Adrenal gland (tissue), 12 donors: ENCODE results near the gene ROM1. TPM values are rescaled to one million over a fixed set of nuclear protein-coding genes. Genes with fewer than 3 reads are reported as not detected.

Source experiments
- DNase-seq, 7 donors: peaks; one replicate each; pipeline ENCODE4 v3.0.0-alpha.2; 2019 to 2020
- H3K27ac ChIP-seq, 5 donors: fragments of 200-600 bp; sonication (generic) in 4 of 5; 1 replicate in 3 of 5; 2 replicates in 2 of 5; pipeline versions ENCODE4 v1.5.1 to v1.8.0; 2016 to 2020; ENCODE audit warnings: mild to moderate bottlenecking in 1 of 5
- H3K27me3 ChIP-seq: fragments of 200-600 bp; 2 replicates; pipeline ENCODE4 v1.8.0; 2021
- H3K36me3 ChIP-seq, 2 donors: fragments of 200-600 bp; replicated peaks in 1 of 2; 1 replicate in 1 of 2; 2 replicates in 1 of 2; pipeline versions ENCODE4 v1.5.1 to v1.8.0; 2018 to 2022
- H3K4me1 ChIP-seq, 2 donors: fragments of 200-600 bp; replicated peaks in 1 of 2; 1 replicate in 1 of 2; 2 replicates in 1 of 2; pipeline versions ENCODE4 v1.5.1 to v1.8.0; 2018 to 2021
- H3K4me3 ChIP-seq, 4 donors: fragments of 200-600 bp; sonication (generic) in 3 of 4; one replicate each; pipeline ENCODE4 v1.5.1; 2016 to 2018
- H3K9me3 ChIP-seq, 3 donors: fragments of 200-600 bp; sonication (generic) in 1 of 3; replicated peaks in 1 of 3; 1 replicate in 2 of 3; 2 replicates in 1 of 3; pipeline versions ENCODE4 v1.5.1 to v1.8.0; 2016 to 2021
- CTCF ChIP-seq, 6 experiments: fragments of 450-650 bp in 4 of 6; fragments of 200-600 bp in 2 of 6; sonication (generic) in 1 of 6; IDR thresholded peaks; 1 replicate in 5 of 6; 2 replicates in 1 of 6; pipeline versions ENCODE4 v1.5.1 to v1.8.0; 2016 to 2021; ENCODE audit warnings: antibody characterized with exemption in 6 of 6, mild to moderate bottlenecking in 2 of 6, moderate library complexity in 1 of 6
- POLR2A ChIP-seq, 2 donors: fragments of 450-650 bp; IDR thresholded peaks; one replicate each; pipeline ENCODE4 v1.6.1; 2017; ENCODE audit warnings: antibody characterized with exemption in 2 of 2, mild to moderate bottlenecking in 2 of 2, moderate library complexity in 1 of 2
- WGBS, 4 donors: extraction: QIAGEN DNeasy Blood & Tissue Kit in 2 of 4; methylation state at CpG; one replicate each; pipeline versions ENCODE4 v1.1.5 to v1.1.7; 2013 to 2017; 5-methylcytosine and 5-hydroxymethylcytosine counted together
- intact Hi-C, 2 donors: fragments of 100-400 bp; cut with DNase I; formaldehyde crosslinking; loops; one replicate each; pipeline versions ENCODE4 v1.14.1 to v1.15.0; 2022 to 2023
- polyA plus RNA-seq, 3 donors: library from polyadenylated mRNA; stranded (reverse); fragments of 200-250 nt in 2 of 3; fragments of 350-450 nt in 1 of 3; fragmentation: Illumina TruSeq in 1 of 3; extraction: RNeasy Lipid Tissue Mini Kit (QIAGEN cat#74804) in 1 of 3; gene quantifications; one replicate each; pipeline ENCODE4 v1.2.3, GENCODE V29; 2013 to 2014
- total RNA-seq, 9 donors: library from RNA; depleted of rRNA in 4 of 9; stranded (reverse); fragments of >200 nt in 4 of 9; fragments of 120-200 nt in 1 of 9; fragmentation: NEBNext Ultra II Directional in 1 of 9; extraction: Animal tissue kit (Norgen Biotek cat#: 25700) in 1 of 9; gene quantifications; one replicate each; pipeline versions ENCODE4 v1.1.0 to v1.2.4, GENCODE V29; 2013 to 2023
- donor health status: healthy with polysubstance abuse.
- donor health status: Bipolar disorder and iron deficiency.
- donor health status: DM: yes; HTN: yes; CAD: no.
- donor health status: DM: no; HTN: no; CAD: no.
- donor health status: DM: no; HTN: no; CAD: no.
- donor health status: DM: yes; HTN: yes; CAD: no.

Gene ROM1
- total and polyA plus RNA-seq, 12 donors, result 1.6 to 22.3 (median 5.3) TPM

GRCh38 chr11:62603776-62604299 is 9.2 kb upstream of the ROM1 start:
- TF ChIP-seq CTCF (IDR thresholded peaks at IDR 0.05) (no peak), POLR2A (IDR thresholded peaks at IDR 0.05) (no peak)
- no peak overlapping the region for H3K27ac ChIP-seq
- intact Hi-C loops, result no loop called here
- peaks cover 0 to 37% of the 10 kb centered on the region in 2 donors for H3K36me3 ChIP-seq
- H3K27me3 ChIP-seq, result no peaks in the 10 kb centered on the region
- peaks cover 23 to 27% of the 10 kb centered on the region in 2 donors for H3K4me1 ChIP-seq
- no peak for DNase-seq
- WGBS, 4 donors, result 90 to 94% (median 92%) methylated on average over 8 of the region's 8 CpGs
- H3K4me3 ChIP-seq, result no peak overlapping the region
- H3K9me3 ChIP-seq, result no peaks in the 10 kb centered on the region

GRCh38 chr11:62604460-62605120 is 8.5 kb upstream of the ROM1 start:
- Histone ChIP-seq H3K4me1 (peaks cover 16 to 19% of the 10 kb centered on the region in 2 donors), H3K27ac (no peak overlapping the region), H3K9me3 (no peaks in the 10 kb centered on the region), H3K4me3 (no peak overlapping the region), H3K27me3 (no peaks in the 10 kb centered on the region), H3K36me3 (peaks cover 0 to 38% of the 10 kb centered on the region in 2 donors)
- TF ChIP-seq CTCF (IDR thresholded peaks at IDR 0.05), result no peak
- no peak for TF ChIP-seq POLR2A (IDR thresholded peaks at IDR 0.05)
- 85 to 89% (median 87%) methylated on average over 12 to 13 of the region's 13 CpGs for WGBS, 4 donors
- no peak for DNase-seq
- intact Hi-C loops, result no loop called here

GRCh38 chr11:62605467-62605866 is 7.6 kb upstream of the ROM1 start:
- no peak overlapping the region for H3K27ac ChIP-seq
- no peaks in the 10 kb centered on the region for H3K9me3 ChIP-seq
- H3K4me3 ChIP-seq, result no peak overlapping the region
- 83 to 87% (median 86%) methylated on average over 4 to 6 of the region's 6 CpGs for WGBS, 4 donors
- DNase-seq, result no peak
- intact Hi-C loops, result no loop called here
- H3K4me1 ChIP-seq, result peaks cover 8 to 16% of the 10 kb centered on the region in 2 donors
- H3K36me3 ChIP-seq, result peaks cover 0 to 40% of the 10 kb centered on the region in 2 donors
- no peaks in the 10 kb centered on the region for H3K27me3 ChIP-seq
- TF ChIP-seq POLR2A (IDR thresholded peaks at IDR 0.05), result no peak
- no peak for TF ChIP-seq CTCF (IDR thresholded peaks at IDR 0.05)

- H3K27ac ChIP-seq, result no peak overlapping the region
- no peak overlapping the region for H3K4me3 ChIP-seq
- H3K36me3 ChIP-seq, result peaks cover 0 to 42% of the 10 kb centered on the region in 2 donors
- intact Hi-C loops, result no loop called here
- WGBS, 4 donors, result 92 to 96% (median 93%) methylated on average over 15 of the region's 15 CpGs
- H3K4me1 ChIP-seq, result peaks cover 8 to 16% of the 10 kb centered on the region in 2 donors
- DNase-seq, result no peak
- no peak for TF ChIP-seq POLR2A (IDR thresholded peaks at IDR 0.05)
- no peak for TF ChIP-seq CTCF (IDR thresholded peaks at IDR 0.05)
- no peaks in the 10 kb centered on the region for H3K27me3 ChIP-seq
- H3K9me3 ChIP-seq, result no peaks in the 10 kb centered on the region
These were observed 7.2 kb upstream of the ROM1 start for GRCh38 chr11:62605902-62606301.
